Activated naive CD4-positive, alpha-beta T cell treated with anti-CD3 and anti-CD28 coated beads for 36 hours (primary cell): Measurements from ENCODE around the gene NAA40. TPM values are rescaled to one million over a fixed set of nuclear protein-coding genes. Genes with fewer than 3 reads are reported as not detected.

Source experiments
- CTCF ChIA-PET: fragments of 350-600 bp; sonication (Branson Sonifier 250); formaldehyde crosslinking; loops from one replicate; lab custom pipeline; 2021; ENCODE audit warnings: antibody characterized with exemption; lab: Charles Lee
- DNase-seq: peaks from one replicate; pipeline ENCODE4 v3.0.0-alpha.2; 2020
- H3K27ac Mint-ChIP-seq: one replicate; pipeline ENCODE4 v1.8.0; 2021; ENCODE audit warnings: mild to moderate bottlenecking, mixed read lengths
- H3K27me3 Mint-ChIP-seq: one replicate; pipeline ENCODE4 v1.8.0; 2021; ENCODE audit warnings: low read depth, mixed read lengths
- H3K36me3 Mint-ChIP-seq: one replicate; pipeline ENCODE4 v1.8.0; 2021; ENCODE audit warnings: low read depth, mixed read lengths
- H3K4me1 Mint-ChIP-seq: one replicate; pipeline ENCODE4 v1.8.0; 2021; ENCODE audit warnings: low read depth, mixed read lengths
- H3K4me3 Mint-ChIP-seq: one replicate; pipeline ENCODE4 v1.8.0; 2021; ENCODE audit warnings: mild to moderate bottlenecking, moderate library complexity, mixed read lengths
- H3K9me3 Mint-ChIP-seq: one replicate; pipeline ENCODE4 v1.8.0; 2021; ENCODE audit warnings: mixed read lengths
- intact Hi-C: fragments of 100-400 bp; cut with micrococcal nuclease; formaldehyde crosslinking; loops from one replicate; pipeline ENCODE4 v1.15.1; 2023
- total RNA-seq, 2 experiments: library from RNA; stranded (reverse); gene quantifications; one replicate each; pipeline ENCODE4 v1.2.3, GENCODE V29; 2021

Gene NAA40
- 10 to 100 TPM; 10.3 to 13.2 TPM for total RNA-seq

DNA sequence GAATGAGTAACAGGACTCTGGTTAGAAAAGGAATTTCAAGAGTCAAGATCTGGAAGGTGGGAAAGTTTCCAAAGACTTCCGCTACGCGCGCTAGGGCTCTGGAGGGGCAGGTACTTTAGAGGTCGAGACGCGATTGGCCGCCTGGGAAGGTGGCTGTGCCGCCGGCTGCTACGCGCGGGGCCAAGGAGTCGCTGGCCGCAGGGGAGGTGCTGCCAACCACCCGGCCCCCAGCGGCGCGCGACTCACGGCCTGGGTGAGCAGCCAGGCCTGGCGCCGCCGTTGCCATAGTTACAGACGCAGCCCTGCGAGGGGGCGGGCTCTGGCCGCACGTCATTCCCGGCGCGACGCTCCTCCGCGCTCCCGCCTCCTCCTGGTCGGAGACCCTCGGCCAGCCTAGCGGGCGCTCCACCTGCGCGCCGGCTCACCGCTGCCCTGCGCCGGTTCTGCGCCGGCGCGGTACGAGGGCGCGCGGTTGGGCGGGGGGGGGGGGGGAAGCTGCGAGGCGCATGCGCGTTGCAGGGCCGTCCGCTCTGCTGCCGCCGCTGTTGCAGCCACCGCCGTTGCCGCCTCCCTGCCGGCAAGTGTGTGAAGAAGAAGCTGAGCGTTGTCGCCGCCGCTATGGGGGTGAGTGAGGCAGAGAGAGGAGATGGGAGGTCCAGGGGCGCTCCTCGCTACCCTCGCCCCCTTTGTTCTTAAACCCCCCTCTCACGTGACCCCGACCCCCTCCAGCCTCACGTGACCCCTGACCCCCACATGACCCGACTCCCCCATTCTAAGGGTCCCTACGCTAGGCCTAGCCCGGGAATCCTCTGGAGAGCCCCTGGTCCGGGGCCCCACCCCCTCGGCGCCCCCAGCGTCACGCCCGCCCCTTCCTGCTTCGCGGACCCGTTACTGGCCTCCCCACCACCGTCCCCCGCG lies at the start of gene NAA40:
Gene NAA40, plus strand, starts transcription at position 524 of the 918 bp plus-strand sequence. Its CDS starts 95 bp downstream, at position 619.
- peak; percentile 90 for DNase-seq
- Mint-ChIP-seq H3K27ac (peak within 1 kb of the TSS; percentile 52), H3K4me3 (peak within 1 kb of the TSS; percentile 77), H3K4me1 (peaks cover 13% of the 10 kb centered on the region), H3K9me3 (no peaks in the 10 kb centered on the region), H3K36me3 (no peaks in the 10 kb centered on the region), H3K27me3 (no peaks in the 10 kb centered on the region)
- CTCF ChIA-PET = interaction anchor here (0.8 to 2.0 kb wide), 2 partner anchors 7 to 102 kb away, joined by 3 to 6 read pairs; no protein-coding TSS in a partner anchor
- intact Hi-C loops = loop anchor here (1.0 to 5.0 kb wide), 5 partner anchors 21 to 171 kb away; partner anchors contain the start of genes COX8A, RCOR2 and ZFTA

- intact Hi-C loops = loop anchor here (2.0 to 5.0 kb wide), 2 partner anchors 23 to 47 kb away; no protein-coding TSS in a partner anchor
- DNase-seq = no peak
- H3K9me3 Mint-ChIP-seq = no peaks in the 10 kb centered on the region
- peaks cover 72% of the 10 kb centered on the region for H3K4me1 Mint-ChIP-seq
- no peak overlapping the region for H3K27ac Mint-ChIP-seq
- H3K27me3 Mint-ChIP-seq = no peaks in the 10 kb centered on the region
- CTCF ChIA-PET = interaction anchor here (0.7 kb wide), 1 partner anchor 12 kb away, joined by 3 read pairs; no protein-coding TSS in a partner anchor
- H3K36me3 Mint-ChIP-seq = peaks cover 5% of the 10 kb centered on the region
- H3K4me3 Mint-ChIP-seq = peak overlapping the region; percentile 83
Measured at GRCh38 chr11:63889344-63889743, 49.5 kb upstream of the NAA40 start.

DNA sequence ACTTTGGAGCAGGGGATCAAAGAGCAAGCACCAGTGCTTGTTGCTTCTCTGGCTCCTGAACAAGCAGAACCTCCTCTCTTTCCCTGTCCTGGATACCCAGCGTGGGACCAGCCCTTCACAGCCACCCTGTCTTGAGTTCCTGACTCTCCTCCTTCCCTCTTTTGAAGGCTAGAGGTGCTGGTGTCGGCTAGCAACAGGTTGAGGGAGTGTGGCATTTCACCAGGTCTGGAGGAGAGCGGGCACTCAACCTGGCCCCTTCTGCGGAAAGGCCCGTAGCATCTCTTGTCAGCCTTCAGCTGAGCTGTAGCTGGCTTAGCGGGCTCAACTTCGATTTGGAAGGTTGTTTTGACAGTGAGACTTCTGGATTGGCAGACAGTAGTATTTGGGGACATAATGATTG lies 48.4 kb upstream of the NAA40 start:
- no peaks in the 10 kb centered on the region for H3K27me3 Mint-ChIP-seq
- H3K4me1 Mint-ChIP-seq = peaks cover 66% of the 10 kb centered on the region
- H3K36me3 Mint-ChIP-seq = peaks cover 3% of the 10 kb centered on the region
- H3K4me3 Mint-ChIP-seq = no peak overlapping the region
- H3K27ac Mint-ChIP-seq = no peak overlapping the region
- intact Hi-C loops = no loop called here
- no peak for DNase-seq
- CTCF ChIA-PET = interaction anchor here (1.1 to 1.2 kb wide), 2 partner anchors 51 to 55 kb away, joined by 3 to 4 read pairs; partner anchors contain the start of gene MARK2
- H3K9me3 Mint-ChIP-seq = no peaks in the 10 kb centered on the region

DNA sequence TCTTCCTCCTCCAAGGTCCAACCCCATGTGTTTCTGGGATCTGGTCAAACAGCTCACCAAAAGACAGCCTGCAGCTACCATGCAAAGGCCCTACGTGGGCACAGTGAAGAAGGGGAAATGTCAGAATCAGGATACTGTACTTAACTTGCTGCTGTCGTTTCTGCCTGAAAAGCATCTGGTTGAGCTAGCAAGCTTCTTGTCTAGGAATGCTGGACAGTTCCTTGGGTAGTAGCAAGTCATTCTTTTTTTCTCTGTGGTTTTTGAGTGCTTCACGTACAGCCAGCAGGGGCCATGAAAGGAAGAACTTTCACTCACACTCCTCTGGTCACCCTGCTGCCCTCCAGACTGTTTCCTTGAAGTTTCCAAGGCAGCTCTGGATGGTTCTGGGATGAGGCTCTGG lies 46.6 kb upstream of the NAA40 start:
- no peak overlapping the region for H3K27ac Mint-ChIP-seq
- H3K36me3 Mint-ChIP-seq = peaks cover 14% of the 10 kb centered on the region
- intact Hi-C loops = no loop called here
- peaks cover 63% of the 10 kb centered on the region for H3K4me1 Mint-ChIP-seq
- no peaks in the 10 kb centered on the region for H3K9me3 Mint-ChIP-seq
- DNase-seq = no peak
- H3K4me3 Mint-ChIP-seq = no peak overlapping the region
- CTCF ChIA-PET = interaction anchor here (1.0 to 2.1 kb wide), 4 partner anchors 9 to 57 kb away, joined by 3 to 7 read pairs (median 6); no protein-coding TSS in a partner anchor
- no peaks in the 10 kb centered on the region for H3K27me3 Mint-ChIP-seq

- Mint-ChIP-seq H3K27me3 (no peaks in the 10 kb centered on the region), H3K27ac (no peak overlapping the region), H3K4me1 (peaks cover 52% of the 10 kb centered on the region), H3K9me3 (no peaks in the 10 kb centered on the region), H3K36me3 (peaks cover 21% of the 10 kb centered on the region), H3K4me3 (no peak overlapping the region)
- intact Hi-C loops = no loop called here
- no peak for DNase-seq
- CTCF ChIA-PET = interaction anchor here (1.3 to 2.1 kb wide), 2 partner anchors 10 to 58 kb away, joined by 6 to 7 read pairs; no protein-coding TSS in a partner anchor
Measured at GRCh38 chr11:63893355-63893754, 45.4 kb upstream of the NAA40 start.

- no peaks in the 10 kb centered on the region for H3K9me3 Mint-ChIP-seq
- no peak overlapping the region for H3K27ac Mint-ChIP-seq
- H3K27me3 Mint-ChIP-seq = no peaks in the 10 kb centered on the region
- CTCF ChIA-PET = interaction anchor here (0.7 to 1.8 kb wide), 2 partner anchors 10 to 47 kb away, joined by 3 read pairs; no protein-coding TSS in a partner anchor
- H3K36me3 Mint-ChIP-seq = peaks cover 27% of the 10 kb centered on the region
- H3K4me1 Mint-ChIP-seq = peaks cover 25% of the 10 kb centered on the region
- no peak for DNase-seq
- H3K4me3 Mint-ChIP-seq = no peak overlapping the region
- intact Hi-C loops = no loop called here
Measured at GRCh38 chr11:63896071-63896470, 42.7 kb upstream of the NAA40 start.

DNA sequence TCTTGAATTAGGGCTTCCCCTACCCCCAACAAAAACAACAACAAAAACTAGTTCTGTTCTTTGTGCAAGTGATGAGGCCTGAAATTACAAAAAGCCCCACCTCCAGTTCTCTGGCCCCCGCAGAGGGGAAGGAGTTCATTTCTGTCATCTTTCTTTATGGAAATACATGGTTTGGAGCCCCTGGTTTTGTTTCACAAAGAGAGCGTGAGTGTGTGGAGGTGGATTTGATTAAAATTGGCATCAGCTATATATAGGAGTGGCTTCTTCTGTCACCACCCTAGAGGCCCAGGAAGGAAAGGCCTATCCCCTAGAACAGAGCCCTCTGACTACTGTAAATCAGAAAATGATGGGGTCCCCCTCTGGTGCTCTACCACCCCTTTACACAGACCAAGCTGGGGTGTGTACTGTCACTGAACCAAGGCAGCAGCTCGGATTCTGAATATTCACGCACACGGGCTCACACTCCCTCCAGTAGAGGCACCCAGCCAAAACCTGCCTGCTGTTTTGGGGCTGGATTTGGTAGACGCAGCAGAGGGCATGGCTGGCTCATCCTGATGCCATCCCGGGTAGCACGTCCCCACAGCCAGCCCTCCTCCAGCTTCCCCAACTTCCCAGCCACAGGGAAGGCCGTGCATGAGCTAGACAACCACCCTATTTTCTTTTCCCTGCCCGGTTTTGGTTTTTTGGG lies 41.2 kb upstream of the NAA40 start:
- no peak overlapping the region for H3K27ac Mint-ChIP-seq
- no peak for DNase-seq
- H3K4me3 Mint-ChIP-seq = no peak overlapping the region
- peaks cover 11% of the 10 kb centered on the region for H3K4me1 Mint-ChIP-seq
- H3K36me3 Mint-ChIP-seq = peaks cover 31% of the 10 kb centered on the region
- intact Hi-C loops = no loop called here
- H3K27me3 Mint-ChIP-seq = no peaks in the 10 kb centered on the region
- CTCF ChIA-PET = interaction anchor here (0.9 to 1.3 kb wide), 2 partner anchors 42 to 60 kb away, joined by 3 read pairs; no protein-coding TSS in a partner anchor
- no peaks in the 10 kb centered on the region for H3K9me3 Mint-ChIP-seq

- Mint-ChIP-seq H3K27me3 (no peaks in the 10 kb centered on the region), H3K4me3 (no peak overlapping the region), H3K4me1 (no peaks in the 10 kb centered on the region), H3K27ac (no peak overlapping the region), H3K36me3 (peaks cover 31% of the 10 kb centered on the region), H3K9me3 (no peaks in the 10 kb centered on the region)
- intact Hi-C loops = no loop called here
- CTCF ChIA-PET = interaction anchor here (0.7 kb wide), 1 partner anchor 65 kb away, joined by 4 read pairs; no protein-coding TSS in a partner anchor
- DNase-seq = no peak
Measured at GRCh38 chr11:63901660-63902059, 37.1 kb upstream of the NAA40 start.

- no peak overlapping the region for H3K27ac Mint-ChIP-seq
- no peaks in the 10 kb centered on the region for H3K4me1 Mint-ChIP-seq
- peaks cover 20% of the 10 kb centered on the region for H3K36me3 Mint-ChIP-seq
- no peaks in the 10 kb centered on the region for H3K9me3 Mint-ChIP-seq
- intact Hi-C loops = no loop called here
- no peaks in the 10 kb centered on the region for H3K27me3 Mint-ChIP-seq
- no peak overlapping the region for H3K4me3 Mint-ChIP-seq
- no peak for DNase-seq
- CTCF ChIA-PET = no interaction called here
Measured at GRCh38 chr11:63903884-63904283, 34.9 kb upstream of the NAA40 start.

DNA sequence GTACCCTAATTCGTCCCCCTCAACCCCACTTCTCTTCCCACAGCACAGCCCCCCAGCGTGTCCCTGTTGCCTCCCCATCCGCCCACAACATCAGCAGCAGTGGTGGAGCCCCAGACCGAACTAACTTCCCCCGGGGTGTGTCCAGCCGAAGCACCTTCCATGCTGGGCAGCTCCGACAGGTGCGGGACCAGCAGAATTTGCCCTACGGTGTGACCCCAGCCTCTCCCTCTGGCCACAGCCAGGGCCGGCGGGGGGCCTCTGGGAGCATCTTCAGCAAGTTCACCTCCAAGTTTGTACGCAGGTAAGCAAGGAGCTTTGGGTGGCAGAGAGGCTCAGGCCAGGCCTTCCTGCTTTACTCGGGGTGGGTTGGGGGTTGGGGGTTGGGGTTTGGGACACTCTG lies 34.1 kb upstream of the NAA40 start:
- H3K4me3 Mint-ChIP-seq = no peak overlapping the region
- intact Hi-C loops = no loop called here
- H3K9me3 Mint-ChIP-seq = no peaks in the 10 kb centered on the region
- H3K4me1 Mint-ChIP-seq = no peaks in the 10 kb centered on the region
- H3K27ac Mint-ChIP-seq = no peak overlapping the region
- H3K36me3 Mint-ChIP-seq = peaks cover 20% of the 10 kb centered on the region
- no peak for DNase-seq
- CTCF ChIA-PET = no interaction called here
- no peaks in the 10 kb centered on the region for H3K27me3 Mint-ChIP-seq

DNA sequence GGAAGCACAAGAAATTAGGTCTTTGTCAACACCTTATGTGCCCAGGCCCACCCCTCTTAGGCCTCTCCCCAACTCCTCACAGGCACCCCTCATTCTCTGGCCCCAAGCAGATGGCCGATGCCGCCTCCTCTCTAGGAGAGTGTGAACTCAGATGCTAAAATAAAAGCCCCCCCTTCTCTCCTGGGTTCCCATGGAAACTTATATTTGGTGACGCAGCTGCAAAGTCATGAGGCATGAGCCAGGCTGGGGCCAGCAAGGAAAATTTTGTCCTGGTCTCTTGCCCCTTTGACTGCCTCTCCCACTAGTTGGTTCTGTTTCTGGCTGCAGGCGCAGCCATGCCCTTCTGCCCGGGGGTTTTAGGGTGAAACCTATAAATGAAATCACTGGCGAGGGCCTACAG lies 33.6 kb upstream of the NAA40 start:
- CTCF ChIA-PET = no interaction called here
- no peak for DNase-seq
- H3K27me3 Mint-ChIP-seq = no peaks in the 10 kb centered on the region
- H3K27ac Mint-ChIP-seq = no peak overlapping the region
- H3K9me3 Mint-ChIP-seq = no peaks in the 10 kb centered on the region
- intact Hi-C loops = no loop called here
- no peaks in the 10 kb centered on the region for H3K4me1 Mint-ChIP-seq
- peaks cover 21% of the 10 kb centered on the region for H3K36me3 Mint-ChIP-seq
- H3K4me3 Mint-ChIP-seq = no peak overlapping the region

- Mint-ChIP-seq H3K9me3 (no peaks in the 10 kb centered on the region), H3K4me1 (no peaks in the 10 kb centered on the region), H3K27ac (no peak overlapping the region), H3K36me3 (peaks cover 17% of the 10 kb centered on the region), H3K27me3 (no peaks in the 10 kb centered on the region), H3K4me3 (no peak overlapping the region)
- intact Hi-C loops = loop anchor here (1.0 to 2.0 kb wide), 2 partner anchors 69 to 137 kb away; partner anchors contain the start of gene ZFTA
- CTCF ChIA-PET = interaction anchor here (0.6 to 1.9 kb wide), 10 partner anchors 11 to 269 kb away, joined by 3 to 19 read pairs (median 4); no protein-coding TSS in a partner anchor
- DNase-seq = no peak
Measured at GRCh38 chr11:63906087-63906486, 32.7 kb upstream of the NAA40 start.
